WERI-Rb-1 (cell line): Measurements from ENCODE around the gene IL1RAPL2.

Experiments used
- DNase-seq: peaks from one replicate; pipeline ENCODE4 v3.0.0-alpha.2; 2020
- H3K27ac ChIP-seq: fragments of 250-450 bp; sonication (Bioruptor Pico); 2 replicates; pipeline ENCODE4 v1.5.1; 2020; ENCODE audit warnings: mild to moderate bottlenecking, moderate library complexity
- H3K27me3 ChIP-seq: fragments of 250-450 bp; sonication (Bioruptor Pico); 2 replicates; pipeline ENCODE4 v1.5.1; 2021; ENCODE audit warnings: mild to moderate bottlenecking, low read depth, moderate library complexity; ENCODE audit not compliant: insufficient read depth, severe bottlenecking
- H3K36me3 ChIP-seq: fragments of 250-450 bp; sonication (Bioruptor Pico); 2 replicates; pipeline ENCODE4 v1.5.1; 2020; ENCODE audit warnings: mild to moderate bottlenecking, moderate library complexity
- H3K4me3 ChIP-seq: 2 replicates; pipeline ENCODE4 v1.5.1; 2011; ENCODE audit warnings: low read depth, mild to moderate bottlenecking, control low read depth, low read length
- H3K9me3 ChIP-seq: fragments of 250-450 bp; sonication (Bioruptor Pico); 2 replicates; pipeline ENCODE4 v1.5.1; 2021; ENCODE audit warnings: mild to moderate bottlenecking, moderate library complexity; ENCODE audit not compliant: severe bottlenecking
- TF ChIP-seq, protein P1 (sequence below): IDR thresholded peaks from 2 replicates; pipeline ENCODE4 v1.5.1; 2011; ENCODE audit warnings: low read depth, mild to moderate bottlenecking, control low read depth, inconsistent platforms, low read length

The IL1RAPL2 gene

GRCh38 chrX:104707572-104707971 lies 141.6 kb downstream of the IL1RAPL2 start:
- no peak overlapping the region for H3K4me3 ChIP-seq
- peaks cover 25% of the 10 kb centered on the region for H3K27me3 ChIP-seq
- H3K9me3 ChIP-seq: no peaks in the 10 kb centered on the region
- no peaks in the 10 kb centered on the region for H3K36me3 ChIP-seq
- no peak for DNase-seq
- no peak overlapping the region for H3K27ac ChIP-seq
- TF ChIP-seq, protein P1, sequence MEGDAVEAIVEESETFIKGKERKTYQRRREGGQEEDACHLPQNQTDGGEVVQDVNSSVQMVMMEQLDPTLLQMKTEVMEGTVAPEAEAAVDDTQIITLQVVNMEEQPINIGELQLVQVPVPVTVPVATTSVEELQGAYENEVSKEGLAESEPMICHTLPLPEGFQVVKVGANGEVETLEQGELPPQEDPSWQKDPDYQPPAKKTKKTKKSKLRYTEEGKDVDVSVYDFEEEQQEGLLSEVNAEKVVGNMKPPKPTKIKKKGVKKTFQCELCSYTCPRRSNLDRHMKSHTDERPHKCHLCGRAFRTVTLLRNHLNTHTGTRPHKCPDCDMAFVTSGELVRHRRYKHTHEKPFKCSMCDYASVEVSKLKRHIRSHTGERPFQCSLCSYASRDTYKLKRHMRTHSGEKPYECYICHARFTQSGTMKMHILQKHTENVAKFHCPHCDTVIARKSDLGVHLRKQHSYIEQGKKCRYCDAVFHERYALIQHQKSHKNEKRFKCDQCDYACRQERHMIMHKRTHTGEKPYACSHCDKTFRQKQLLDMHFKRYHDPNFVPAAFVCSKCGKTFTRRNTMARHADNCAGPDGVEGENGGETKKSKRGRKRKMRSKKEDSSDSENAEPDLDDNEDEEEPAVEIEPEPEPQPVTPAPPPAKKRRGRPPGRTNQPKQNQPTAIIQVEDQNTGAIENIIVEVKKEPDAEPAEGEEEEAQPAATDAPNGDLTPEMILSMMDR: no peak

GRCh38 chrX:104712515-104712914 lies 146.5 kb downstream of the IL1RAPL2 start:
- no peaks in the 10 kb centered on the region for H3K36me3 ChIP-seq
- H3K27me3 ChIP-seq: peaks cover 21% of the 10 kb centered on the region
- no peak for DNase-seq
- TF ChIP-seq, protein P1: no peak
- H3K27ac ChIP-seq: no peak overlapping the region
- H3K9me3 ChIP-seq: no peaks in the 10 kb centered on the region
- H3K4me3 ChIP-seq: no peak overlapping the region

DNA sequence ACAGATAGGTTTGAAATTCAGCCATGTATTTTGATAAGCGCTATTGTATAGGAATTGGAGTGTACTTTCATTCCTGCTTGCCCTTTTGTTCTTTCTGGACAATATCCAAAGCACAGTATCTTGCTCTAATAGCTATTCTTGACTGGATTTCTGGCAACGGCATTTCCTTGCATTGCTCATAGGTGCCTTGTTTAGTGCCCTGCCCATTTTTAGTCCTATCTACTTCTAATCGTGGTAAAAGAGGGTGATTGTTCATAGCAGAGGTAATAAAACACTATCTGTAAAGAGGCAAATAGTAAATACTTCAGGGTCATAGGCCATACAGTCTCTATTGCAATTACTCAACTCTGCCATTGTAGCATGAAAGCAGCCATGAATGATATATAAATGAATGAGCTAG lies 155.9 kb downstream of the IL1RAPL2 start:
- Histone ChIP-seq H3K27ac (no peak overlapping the region), H3K9me3 (no peaks in the 10 kb centered on the region), H3K4me3 (no peak overlapping the region), H3K36me3 (no peaks in the 10 kb centered on the region), H3K27me3 (no peaks in the 10 kb centered on the region)
- TF ChIP-seq, protein P1: no peak
- no peak for DNase-seq

- Histone ChIP-seq H3K4me3 (no peak overlapping the region), H3K27me3 (peaks cover 2% of the 10 kb centered on the region), H3K27ac (no peak overlapping the region), H3K36me3 (no peaks in the 10 kb centered on the region), H3K9me3 (no peaks in the 10 kb centered on the region)
- TF ChIP-seq, protein P1: no peak
- DNase-seq: no peak
Observed at GRCh38 chrX:104728456-104728855, 162.5 kb downstream of the IL1RAPL2 start.

DNA sequence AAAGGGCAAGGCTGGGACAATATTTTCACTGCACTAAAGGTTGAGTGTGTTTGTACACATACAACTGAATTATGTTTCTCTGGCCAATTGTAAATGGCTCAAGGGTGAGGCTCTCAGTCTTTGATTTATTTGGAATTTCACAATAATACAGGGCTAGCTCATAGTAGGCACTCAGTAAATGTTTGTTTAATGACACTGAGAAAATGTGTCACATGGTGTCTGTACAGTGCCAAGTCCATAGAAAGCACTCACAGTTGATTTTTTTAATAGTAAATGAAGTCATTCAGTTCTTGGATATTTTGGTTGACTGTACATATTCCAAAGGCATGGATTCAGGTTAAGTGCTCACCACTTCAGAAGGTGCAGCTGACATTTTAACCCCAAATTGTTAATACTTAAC lies 176.4 kb downstream of the IL1RAPL2 start:
- no peak overlapping the region for H3K27ac ChIP-seq
- no peak overlapping the region for H3K4me3 ChIP-seq
- no peaks in the 10 kb centered on the region for H3K36me3 ChIP-seq
- TF ChIP-seq, protein P1: no peak
- H3K9me3 ChIP-seq: no peaks in the 10 kb centered on the region
- no peak for DNase-seq
- peaks cover 3% of the 10 kb centered on the region for H3K27me3 ChIP-seq

DNA sequence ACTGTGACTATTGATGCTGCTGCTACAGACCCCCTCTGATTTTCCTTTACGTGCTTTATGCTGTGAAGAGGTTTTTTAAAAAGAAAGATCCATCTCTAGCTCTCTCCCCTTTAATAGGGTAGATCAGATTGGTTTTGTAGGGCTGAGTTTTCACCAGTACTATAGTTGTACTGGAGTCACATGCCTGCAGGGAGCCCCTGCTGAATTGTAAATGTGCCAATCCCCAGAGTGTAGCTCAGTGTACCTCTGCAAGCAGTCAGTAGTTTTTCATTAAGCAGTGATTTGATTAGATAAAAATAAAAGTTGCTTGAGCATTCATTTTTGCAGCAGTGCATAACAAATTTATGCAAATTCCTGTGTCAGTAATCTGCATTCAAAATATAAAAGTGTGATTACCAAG lies 179.2 kb downstream of the IL1RAPL2 start:
- H3K36me3 ChIP-seq: no peaks in the 10 kb centered on the region
- H3K27ac ChIP-seq: no peak overlapping the region
- DNase-seq: no peak
- H3K27me3 ChIP-seq: peaks cover 3% of the 10 kb centered on the region
- TF ChIP-seq, protein P1: no peak
- no peaks in the 10 kb centered on the region for H3K9me3 ChIP-seq
- no peak overlapping the region for H3K4me3 ChIP-seq
